Adrenal gland (tissue), 5 donors: Measurements from ENCODE around the gene SOX2.

ENCODE experiments used
- POLR2A ChIP-seq, 2 donors: fragments of 450-650 bp; IDR thresholded peaks; one replicate each; pipeline ENCODE4 v1.6.1; 2017; ENCODE audit warnings: antibody characterized with exemption in 2 of 2, mild to moderate bottlenecking in 2 of 2, moderate library complexity in 1 of 2
- TF ChIP-seq, protein P1 (sequence below), 6 experiments: fragments of 450-650 bp in 4 of 6; fragments of 200-600 bp in 2 of 6; sonication (generic) in 1 of 6; IDR thresholded peaks; 1 replicate in 5 of 6; 2 replicates in 1 of 6; pipeline versions ENCODE4 v1.5.1 to v1.8.0; 2016 to 2021; ENCODE audit warnings: antibody characterized with exemption in 6 of 6, mild to moderate bottlenecking in 2 of 6, moderate library complexity in 1 of 6
- donor health status: DM: no; HTN: no; CAD: no.

DNA sequence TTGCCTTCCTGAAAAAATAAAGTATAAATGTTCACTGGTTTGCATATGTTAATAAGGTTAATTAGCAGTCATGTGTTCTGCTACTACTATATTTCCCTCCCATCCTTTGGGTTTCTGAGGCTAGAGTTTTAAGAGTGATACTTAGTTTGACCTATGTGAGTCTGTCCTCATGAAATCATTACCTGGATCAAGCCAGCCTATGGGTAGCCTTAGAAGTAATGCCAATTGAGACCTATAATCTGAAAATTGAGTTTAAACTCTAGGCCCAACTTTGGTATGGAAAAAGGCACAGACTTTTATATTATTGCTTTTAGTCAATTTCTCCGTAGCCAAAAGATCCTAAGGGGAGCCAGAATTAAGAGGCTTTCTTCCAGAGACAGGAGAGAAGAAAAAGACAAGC is 18.4 kb upstream of the SOX2 start:
- TF ChIP-seq, protein P1, sequence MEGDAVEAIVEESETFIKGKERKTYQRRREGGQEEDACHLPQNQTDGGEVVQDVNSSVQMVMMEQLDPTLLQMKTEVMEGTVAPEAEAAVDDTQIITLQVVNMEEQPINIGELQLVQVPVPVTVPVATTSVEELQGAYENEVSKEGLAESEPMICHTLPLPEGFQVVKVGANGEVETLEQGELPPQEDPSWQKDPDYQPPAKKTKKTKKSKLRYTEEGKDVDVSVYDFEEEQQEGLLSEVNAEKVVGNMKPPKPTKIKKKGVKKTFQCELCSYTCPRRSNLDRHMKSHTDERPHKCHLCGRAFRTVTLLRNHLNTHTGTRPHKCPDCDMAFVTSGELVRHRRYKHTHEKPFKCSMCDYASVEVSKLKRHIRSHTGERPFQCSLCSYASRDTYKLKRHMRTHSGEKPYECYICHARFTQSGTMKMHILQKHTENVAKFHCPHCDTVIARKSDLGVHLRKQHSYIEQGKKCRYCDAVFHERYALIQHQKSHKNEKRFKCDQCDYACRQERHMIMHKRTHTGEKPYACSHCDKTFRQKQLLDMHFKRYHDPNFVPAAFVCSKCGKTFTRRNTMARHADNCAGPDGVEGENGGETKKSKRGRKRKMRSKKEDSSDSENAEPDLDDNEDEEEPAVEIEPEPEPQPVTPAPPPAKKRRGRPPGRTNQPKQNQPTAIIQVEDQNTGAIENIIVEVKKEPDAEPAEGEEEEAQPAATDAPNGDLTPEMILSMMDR (IDR thresholded peaks at IDR 0.05): no peak
- TF ChIP-seq POLR2A (IDR thresholded peaks at IDR 0.05): no peak
